Skeletal muscle tissue (tissue), 4 donors: ENCODE data around the gene PTGIR. TPM values are rescaled to one million over a fixed set of nuclear protein-coding genes. Genes with fewer than 3 reads are reported as not detected.

Experiments used
- H3K27ac ChIP-seq: one replicate; pipeline ENCODE4 v1.7.0; 2013; ENCODE audit warnings: mild to moderate bottlenecking, low read depth, low read length, inconsistent platforms
- H3K27me3 ChIP-seq, 3 donors: one replicate each; pipeline ENCODE4 v1.7.0; 2013; ENCODE audit warnings: low read length in 3 of 3; ENCODE audit not compliant: control insufficient read depth in 3 of 3, insufficient read depth in 3 of 3
- H3K36me3 ChIP-seq, 3 donors: one replicate each; pipeline ENCODE4 v1.7.0; 2013; ENCODE audit warnings: low read length in 3 of 3; ENCODE audit not compliant: control insufficient read depth in 3 of 3, insufficient read depth in 3 of 3
- H3K4me1 ChIP-seq, 3 donors: one replicate each; pipeline ENCODE4 v1.7.0; 2013; ENCODE audit warnings: low read length in 3 of 3, mild to moderate bottlenecking in 3 of 3; ENCODE audit not compliant: control insufficient read depth in 3 of 3, insufficient read depth in 3 of 3
- H3K4me3 ChIP-seq, 3 donors: one replicate each; pipeline ENCODE4 v1.7.0; 2013; ENCODE audit warnings: low read length in 3 of 3
- H3K9ac ChIP-seq, 3 donors: one replicate each; pipeline ENCODE4 v1.7.0; 2013; ENCODE audit warnings: low read length in 3 of 3, mild to moderate bottlenecking in 3 of 3, moderate library complexity in 2 of 3, low read depth in 1 of 3
- H3K9me3 ChIP-seq, 3 donors: one replicate each; pipeline ENCODE4 v1.7.0; 2013; ENCODE audit warnings: low read length in 3 of 3; ENCODE audit not compliant: control insufficient read depth in 3 of 3
- total RNA-seq: library from RNA; depleted of rRNA; stranded (reverse); fragments of >200 nt; gene quantifications from one replicate; pipeline ENCODE4 v1.2.3, GENCODE V29; 2014
- donor health status: Osteomylitis.

Gene PTGIR
- total RNA-seq, result 3.1 TPM

GRCh38 chr19:46624958-46625661 lies at the start of gene PTGIR:
PTGIR (minus strand) TSS chr19:46625089; CDS start chr19:46624225, 864 bp downstream.
- H3K36me3 ChIP-seq, result no peaks in the 10 kb centered on the region
- peak within 1 kb of the TSS; percentile 79 for H3K27ac ChIP-seq
- no peaks in the 10 kb centered on the region for H3K9me3 ChIP-seq
- peak within 1 kb of the TSS in 2 of 3 donors; percentile 23 to 40 for H3K9ac ChIP-seq
- H3K4me1 ChIP-seq, result peaks cover 15 to 43% (median 37%) of the 10 kb centered on the region in 3 donors
- peaks cover 0 to 3% (median 0%) of the 10 kb centered on the region in 3 donors for H3K27me3 ChIP-seq
- peak within 1 kb of the TSS; percentile 45 to 60 (median 54) for H3K4me3 ChIP-seq

- H3K4me3 ChIP-seq, result no peak overlapping the region
- H3K27me3 ChIP-seq, result no peaks in the 10 kb centered on the region
- no peak overlapping the region for H3K27ac ChIP-seq
- H3K9me3 ChIP-seq, result no peaks in the 10 kb centered on the region
- H3K4me1 ChIP-seq, result no peaks in the 10 kb centered on the region
- H3K9ac ChIP-seq, result no peak overlapping the region
- peaks cover 0 to 18% (median 6%) of the 10 kb centered on the region in 3 donors for H3K36me3 ChIP-seq
These were observed 45.9 kb upstream of the PTGIR start for GRCh38 chr19:46670813-46671212.

GRCh38 chr19:46668662-46669061 lies 43.8 kb upstream of the PTGIR start:
- H3K9me3 ChIP-seq, result no peaks in the 10 kb centered on the region
- H3K27me3 ChIP-seq, result no peaks in the 10 kb centered on the region
- no peak overlapping the region for H3K27ac ChIP-seq
- H3K9ac ChIP-seq, result no peak overlapping the region
- peaks cover 0 to 5% (median 0%) of the 10 kb centered on the region in 3 donors for H3K36me3 ChIP-seq
- H3K4me3 ChIP-seq, result no peak overlapping the region
- H3K4me1 ChIP-seq, result no peaks in the 10 kb centered on the region

- H3K27ac ChIP-seq, result no peak overlapping the region
- H3K27me3 ChIP-seq, result peaks cover 3 to 4% (median 3%) of the 10 kb centered on the region in 3 donors
- H3K4me1 ChIP-seq, result peaks cover 11 to 16% (median 12%) of the 10 kb centered on the region in 3 donors
- H3K36me3 ChIP-seq, result no peaks in the 10 kb centered on the region
- H3K9me3 ChIP-seq, result no peaks in the 10 kb centered on the region
- no peak overlapping the region for H3K4me3 ChIP-seq
- no peak overlapping the region for H3K9ac ChIP-seq
These were observed 40.2 kb upstream of the PTGIR start for GRCh38 chr19:46665072-46665471.

GRCh38 chr19:46661735-46662592 lies 37.1 kb upstream of the PTGIR start:
- Histone ChIP-seq H3K9ac (peak overlapping the region; percentile 53 to 68 (median 60)), H3K4me3 (peak overlapping the region; percentile 58 to 75 (median 72)), H3K36me3 (no peaks in the 10 kb centered on the region), H3K4me1 (peaks cover 19 to 26% (median 20%) of the 10 kb centered on the region in 3 donors), H3K9me3 (no peaks in the 10 kb centered on the region), H3K27ac (peak overlapping the region; percentile 76), H3K27me3 (peaks cover 15 to 19% (median 16%) of the 10 kb centered on the region in 3 donors)

- peaks cover 16 to 21% (median 18%) of the 10 kb centered on the region in 3 donors for H3K27me3 ChIP-seq
- peaks cover 19 to 26% (median 20%) of the 10 kb centered on the region in 3 donors for H3K4me1 ChIP-seq
- H3K9ac ChIP-seq, result peak within 1 kb of the TSS; percentile 65 to 79 (median 68)
- H3K27ac ChIP-seq, result peak within 1 kb of the TSS; percentile 76
- H3K9me3 ChIP-seq, result no peaks in the 10 kb centered on the region
- peak within 1 kb of the TSS; percentile 67 to 75 (median 74) for H3K4me3 ChIP-seq
- no peaks in the 10 kb centered on the region for H3K36me3 ChIP-seq
These were observed 36.3 kb upstream of the PTGIR start, which contains the start of gene DACT3 for GRCh38 chr19:46661020-46661731. DACT3 (minus strand) TSS chr19:46661182; CDS start chr19:46661064, 118 bp downstream.

GRCh38 chr19:46660551-46661019 lies 35.7 kb upstream of the PTGIR start:
- H3K9me3 ChIP-seq, result no peaks in the 10 kb centered on the region
- no peak overlapping the region for H3K27ac ChIP-seq
- peak overlapping the region; percentile 60 to 74 (median 67) for H3K4me3 ChIP-seq
- H3K36me3 ChIP-seq, result no peaks in the 10 kb centered on the region
- H3K9ac ChIP-seq, result peak overlapping the region in 2 of 3 donors; percentile 65 to 79
- peaks cover 16 to 21% (median 18%) of the 10 kb centered on the region in 3 donors for H3K27me3 ChIP-seq
- peaks cover 19 to 26% (median 20%) of the 10 kb centered on the region in 3 donors for H3K4me1 ChIP-seq

- Histone ChIP-seq H3K4me1 (peaks cover 19 to 26% (median 20%) of the 10 kb centered on the region in 3 donors), H3K4me3 (peak overlapping the region; percentile 60 to 74 (median 67)), H3K9me3 (no peaks in the 10 kb centered on the region), H3K36me3 (no peaks in the 10 kb centered on the region), H3K27ac (no peak overlapping the region), H3K9ac (peak overlapping the region in 2 of 3 donors; percentile 43 to 79), H3K27me3 (peaks cover 16 to 21% (median 18%) of the 10 kb centered on the region in 3 donors)
These were observed 35.2 kb upstream of the PTGIR start for GRCh38 chr19:46660008-46660517.
